HG03064 (cell line): ENCODE measurements around the gene DPP6.
"Not testable (repeated sequence)": the region's sequence is repeated elsewhere in the genome, so short reads cannot be mapped to it uniquely, and the experiment has no call there.

Experiments
- ATAC-seq: cut with Tn5 transposase; IDR thresholded peaks from one replicate; pipeline ENCODE4 v1.9.1; 2021; ENCODE audit warnings: low read depth; ENCODE audit not compliant: unreplicated experiment

Gene DPP6

GRCh38 chr7:154072395-154073181 is 20.4 kb downstream of the DPP6 start:
- ATAC-seq = not testable (repeated sequence)

- ATAC-seq = not testable (repeated sequence)
These were observed 26.3 kb downstream of the DPP6 start for GRCh38 chr7:154078523-154078922.

- not testable (repeated sequence) for ATAC-seq
These were observed 28.1 kb downstream of the DPP6 start for GRCh38 chr7:154080249-154080648.

GRCh38 chr7:154087037-154087725 is 35.0 kb downstream of the DPP6 start:
- not testable (repeated sequence) for ATAC-seq

GRCh38 chr7:154092093-154092492 is 39.9 kb downstream of the DPP6 start:
- ATAC-seq = not testable (repeated sequence)

- not testable (repeated sequence) for ATAC-seq
These were observed 43.0 kb downstream of the DPP6 start for GRCh38 chr7:154095201-154095600.

- ATAC-seq = not testable (repeated sequence)
These were observed 52.9 kb downstream of the DPP6 start for GRCh38 chr7:154105063-154105462.

GRCh38 chr7:154109615-154110014 is 57.4 kb downstream of the DPP6 start:
- ATAC-seq = not testable (repeated sequence)

GRCh38 chr7:154113732-154114351 is 61.6 kb downstream of the DPP6 start:
- not testable (repeated sequence) for ATAC-seq

- ATAC-seq = not testable (repeated sequence)
These were observed 65.5 kb downstream of the DPP6 start for GRCh38 chr7:154117411-154118390.

GRCh38 chr7:154120825-154121224 is 68.6 kb downstream of the DPP6 start:
- ATAC-seq = not testable (repeated sequence)

GRCh38 chr7:154122720-154123119 is 70.5 kb downstream of the DPP6 start:
- not testable (repeated sequence) for ATAC-seq

GRCh38 chr7:154123397-154123796 is 71.2 kb downstream of the DPP6 start:
- ATAC-seq = not testable (repeated sequence)

- not testable (repeated sequence) for ATAC-seq
These were observed 76.9 kb downstream of the DPP6 start for GRCh38 chr7:154129142-154129541.

- not testable (repeated sequence) for ATAC-seq
These were observed 80.4 kb downstream of the DPP6 start for GRCh38 chr7:154132617-154133016.

GRCh38 chr7:154133703-154134277 is 81.6 kb downstream of the DPP6 start:
- ATAC-seq = not testable (repeated sequence)

- ATAC-seq = not testable (repeated sequence)
These were observed 82.5 kb downstream of the DPP6 start for GRCh38 chr7:154134698-154135097.

GRCh38 chr7:154135646-154136045 is 83.4 kb downstream of the DPP6 start:
- not testable (repeated sequence) for ATAC-seq

GRCh38 chr7:154145922-154146706 is 93.9 kb downstream of the DPP6 start:
- ATAC-seq = not testable (repeated sequence)
